ENCODE results near the gene LGALS7. TPM values are rescaled to one million over a fixed set of nuclear protein-coding genes. Genes with fewer than 3 reads are reported as not detected.
"Not testable (repeated sequence)": the region's sequence is repeated elsewhere in the genome, so short reads cannot be mapped to it uniquely, and the experiment has no call there.

Gene LGALS7
- total RNA-seq, 1 experiment from 2014 or later = not detected

- H3K4me3 ChIP-seq (ENCODE audit: low read depth in 2 of 2, low read length in 2 of 2) = no peak overlapping the region
- H3K27ac ChIP-seq (ENCODE audit: low read length) = peak overlapping the region; percentile 15; the same call in 1 of the 2 replicates
- no peak for ATAC-seq
- no peaks in the 10 kb centered on the region for H3K36me3 ChIP-seq (ENCODE audit: control insufficient read depth, insufficient read depth, low read length)
- H3K9me3 ChIP-seq (ENCODE audit: control insufficient read depth, insufficient read depth, low read depth, low read length) = no peaks in the 10 kb centered on the region
- ChIA-PET CTCF (no interaction called here), POLR2A (interaction anchor here (0.6 to 0.8 kb wide), 2 partner anchors 30 to 45 kb away, joined by 3 read pairs; no protein-coding TSS in a partner anchor)
- H3K27me3 ChIP-seq (ENCODE audit: control insufficient read depth, insufficient read depth, low read length) = no peaks in the 10 kb centered on the region
- in situ Hi-C loops (cut with HindIII; ENCODE audit: low pct_unique_long_range_greater_than_20kb, low sequenced_read_pairs) = loop anchor here (25.0 kb wide), 1 partner anchor 995 kb away; the partner anchor contains the start of gene LEUTX
- intact Hi-C loops (cut with micrococcal nuclease; ENCODE audit: unreplicated experiment) = no loop called here
- no TSS peak for BruUV-seq (replicated peaks)
- H3K4me1 ChIP-seq (ENCODE audit: control insufficient read depth, insufficient read depth, low read length) = peaks cover 6% of the 10 kb centered on the region; the same call in 1 of the 2 replicates
- no peak for TF ChIP-seq SIN3A (IDR thresholded peaks at IDR 0.05; ENCODE audit: borderline replicate concordance, insufficient read depth, low read depth, low read length)
- TF ChIP-seq CTCF (IDR thresholded peaks at IDR 0.05) = no peak
- TF ChIP-seq TCF7L2 (IDR thresholded peaks at IDR 0.05; ENCODE audit: low read depth, low read length) = no peak
- TF ChIP-seq, protein P1, sequence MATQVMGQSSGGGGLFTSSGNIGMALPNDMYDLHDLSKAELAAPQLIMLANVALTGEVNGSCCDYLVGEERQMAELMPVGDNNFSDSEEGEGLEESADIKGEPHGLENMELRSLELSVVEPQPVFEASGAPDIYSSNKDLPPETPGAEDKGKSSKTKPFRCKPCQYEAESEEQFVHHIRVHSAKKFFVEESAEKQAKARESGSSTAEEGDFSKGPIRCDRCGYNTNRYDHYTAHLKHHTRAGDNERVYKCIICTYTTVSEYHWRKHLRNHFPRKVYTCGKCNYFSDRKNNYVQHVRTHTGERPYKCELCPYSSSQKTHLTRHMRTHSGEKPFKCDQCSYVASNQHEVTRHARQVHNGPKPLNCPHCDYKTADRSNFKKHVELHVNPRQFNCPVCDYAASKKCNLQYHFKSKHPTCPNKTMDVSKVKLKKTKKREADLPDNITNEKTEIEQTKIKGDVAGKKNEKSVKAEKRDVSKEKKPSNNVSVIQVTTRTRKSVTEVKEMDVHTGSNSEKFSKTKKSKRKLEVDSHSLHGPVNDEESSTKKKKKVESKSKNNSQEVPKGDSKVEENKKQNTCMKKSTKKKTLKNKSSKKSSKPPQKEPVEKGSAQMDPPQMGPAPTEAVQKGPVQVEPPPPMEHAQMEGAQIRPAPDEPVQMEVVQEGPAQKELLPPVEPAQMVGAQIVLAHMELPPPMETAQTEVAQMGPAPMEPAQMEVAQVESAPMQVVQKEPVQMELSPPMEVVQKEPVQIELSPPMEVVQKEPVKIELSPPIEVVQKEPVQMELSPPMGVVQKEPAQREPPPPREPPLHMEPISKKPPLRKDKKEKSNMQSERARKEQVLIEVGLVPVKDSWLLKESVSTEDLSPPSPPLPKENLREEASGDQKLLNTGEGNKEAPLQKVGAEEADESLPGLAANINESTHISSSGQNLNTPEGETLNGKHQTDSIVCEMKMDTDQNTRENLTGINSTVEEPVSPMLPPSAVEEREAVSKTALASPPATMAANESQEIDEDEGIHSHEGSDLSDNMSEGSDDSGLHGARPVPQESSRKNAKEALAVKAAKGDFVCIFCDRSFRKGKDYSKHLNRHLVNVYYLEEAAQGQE (IDR thresholded peaks at IDR 0.05; ENCODE audit: insufficient read depth in 1 of 2, low read depth in 2 of 2, low read length in 1 of 2) = no peak
- no peak for DNase-seq (ENCODE audit: low read depth, low spot score)
Measured at GRCh38 chr19:38792250-38793111, 19.2 kb upstream of the LGALS7 start.

GRCh38 chr19:38791451-38792064 lies 18.2 kb upstream of the LGALS7 start:
- DNase-seq (ENCODE audit: low read depth, low spot score); H3K27ac ChIP-seq (ENCODE audit: low read length); H3K9me3 ChIP-seq (ENCODE audit: control insufficient read depth, insufficient read depth, low read depth, low read length); CTCF ChIA-PET; H3K36me3 ChIP-seq (ENCODE audit: control insufficient read depth, insufficient read depth, low read length); POLR2A ChIA-PET; intact Hi-C loops (cut with micrococcal nuclease; ENCODE audit: unreplicated experiment); BruUV-seq (replicated peaks); H3K27me3 ChIP-seq (ENCODE audit: control insufficient read depth, insufficient read depth, low read length): not testable (repeated sequence)
- in situ Hi-C loops (cut with HindIII; ENCODE audit: low pct_unique_long_range_greater_than_20kb, low sequenced_read_pairs) = loop anchor here (25.0 kb wide), 1 partner anchor 996 kb away; the partner anchor contains the start of gene LEUTX
- ATAC-seq = peak; percentile 89
- Histone ChIP-seq H3K4me1 (ENCODE audit: control insufficient read depth, insufficient read depth, low read length) (peaks cover 11% of the 10 kb centered on the region), H3K4me3 (ENCODE audit: low read depth in 2 of 2, low read length in 2 of 2) (peak overlapping the region in 1 of 2 experiments; percentile 19; a peak in 1 of 4 replicates)

GRCh38 chr19:38790507-38791403 lies 17.4 kb upstream of the LGALS7 start:
- in situ Hi-C loops (cut with HindIII; ENCODE audit: low pct_unique_long_range_greater_than_20kb, low sequenced_read_pairs) = loop anchor here (25.0 kb wide), 1 partner anchor 997 kb away; the partner anchor contains the start of gene LEUTX
- peaks cover 11% of the 10 kb centered on the region for H3K4me1 ChIP-seq (ENCODE audit: control insufficient read depth, insufficient read depth, low read length)
- peak overlapping the region; percentile 16 to 45 for H3K4me3 ChIP-seq (ENCODE audit: low read depth in 2 of 2, low read length in 2 of 2)
- H3K9me3 ChIP-seq (ENCODE audit: control insufficient read depth, insufficient read depth, low read depth, low read length); H3K36me3 ChIP-seq (ENCODE audit: control insufficient read depth, insufficient read depth, low read length); POLR2A ChIA-PET; CTCF ChIA-PET; H3K27me3 ChIP-seq (ENCODE audit: control insufficient read depth, insufficient read depth, low read length); intact Hi-C loops (cut with micrococcal nuclease; ENCODE audit: unreplicated experiment); DNase-seq (ENCODE audit: low read depth, low spot score); BruUV-seq (replicated peaks); H3K27ac ChIP-seq (ENCODE audit: low read length): not testable (repeated sequence)
- ATAC-seq = peak; percentile 86
